ENCODE measurements around the gene SERPINB4.

Gene SERPINB4

GRCh38 chr18:63613420-63613819 is 30.6 kb downstream of the SERPINB4 start:
- H3K27ac ChIP-seq (ENCODE audit: low read depth, low read length), result no peak overlapping the region
- no peak overlapping the region for H3K4me2 ChIP-seq (ENCODE audit: low read depth, low read length, poor library complexity, severe bottlenecking)
- TF ChIP-seq CTCF (IDR thresholded peaks at IDR 0.05; ENCODE audit: insufficient read depth, low read length, poor library complexity, severe bottlenecking), result no peak
- H2AFZ ChIP-seq (ENCODE audit: low read depth, low read length, severe bottlenecking), result no peak overlapping the region
- no peaks in the 10 kb centered on the region for H4K20me1 ChIP-seq (ENCODE audit: low read depth, low read length)
- no peaks in the 10 kb centered on the region for H3F3A ChIP-seq (ENCODE audit: insufficient read depth)
- H3K27me3 ChIP-seq (ENCODE audit: low read length), result no peaks in the 10 kb centered on the region
- H3K79me2 ChIP-seq (ENCODE audit: insufficient read depth, low read length), result no peaks in the 10 kb centered on the region
- no peaks in the 10 kb centered on the region for H3K36me3 ChIP-seq (ENCODE audit: low read length)
- no peak overlapping the region for H3K4me3 ChIP-seq (ENCODE audit: insufficient read depth, low read length, poor library complexity, severe bottlenecking)
- no peaks in the 10 kb centered on the region for H3K9me2 ChIP-seq (replicated peaks; ENCODE audit: insufficient read depth, low read length)
- no peak overlapping the region for H3K9ac ChIP-seq (ENCODE audit: low read length)
- H3K9me3 ChIP-seq (ENCODE audit: insufficient read depth, low read length), result no peaks in the 10 kb centered on the region

GRCh38 chr18:63606526-63606925 is 37.5 kb downstream of the SERPINB4 start:
- Histone ChIP-seq H3K36me3 (ENCODE audit: low read length) (no peaks in the 10 kb centered on the region), H3K27me3 (ENCODE audit: low read length) (no peaks in the 10 kb centered on the region), H3K9me3 (ENCODE audit: insufficient read depth, low read length) (no peaks in the 10 kb centered on the region), H3K9me2 (replicated peaks; ENCODE audit: insufficient read depth, low read length) (no peaks in the 10 kb centered on the region), H3F3A (ENCODE audit: insufficient read depth) (no peaks in the 10 kb centered on the region), H4K20me1 (ENCODE audit: low read depth, low read length) (no peaks in the 10 kb centered on the region), H3K79me2 (ENCODE audit: insufficient read depth, low read length) (no peaks in the 10 kb centered on the region), H2AFZ (ENCODE audit: low read depth, low read length, severe bottlenecking) (no peak overlapping the region), H3K4me3 (ENCODE audit: insufficient read depth, low read length, poor library complexity, severe bottlenecking) (no peak overlapping the region), H3K27ac (ENCODE audit: low read depth, low read length) (no peak overlapping the region), H3K9ac (ENCODE audit: low read length) (no peak overlapping the region), H3K4me2 (ENCODE audit: low read depth, low read length, poor library complexity, severe bottlenecking) (no peak overlapping the region)
- TF ChIP-seq EZH2phosphoT487 (conservative IDR thresholded peaks at IDR 0.05; ENCODE audit: low read length) (no peak), CTCF (IDR thresholded peaks at IDR 0.05; ENCODE audit: insufficient read depth, low read length, poor library complexity, severe bottlenecking) (no peak)

GRCh38 chr18:63604791-63605567 is 39.1 kb downstream of the SERPINB4 start:
- no peaks in the 10 kb centered on the region for H3K9me2 ChIP-seq (replicated peaks; ENCODE audit: insufficient read depth, low read length)
- TF ChIP-seq EZH2phosphoT487 (conservative IDR thresholded peaks at IDR 0.05; ENCODE audit: low read length), result no peak
- no peak overlapping the region for H3K9ac ChIP-seq (ENCODE audit: low read length)
- H4K20me1 ChIP-seq (ENCODE audit: low read depth, low read length), result no peaks in the 10 kb centered on the region
- H3K27me3 ChIP-seq (ENCODE audit: low read length), result no peaks in the 10 kb centered on the region
- no peak overlapping the region for H2AFZ ChIP-seq (ENCODE audit: low read depth, low read length, severe bottlenecking)
- no peak overlapping the region for H3K27ac ChIP-seq (ENCODE audit: low read depth, low read length)
- no peaks in the 10 kb centered on the region for H3K36me3 ChIP-seq (ENCODE audit: low read length)
- no peaks in the 10 kb centered on the region for H3K9me3 ChIP-seq (ENCODE audit: insufficient read depth, low read length)
- no peak overlapping the region for H3K4me3 ChIP-seq (ENCODE audit: insufficient read depth, low read length, poor library complexity, severe bottlenecking)
- no peaks in the 10 kb centered on the region for H3F3A ChIP-seq (ENCODE audit: insufficient read depth)
- H3K4me2 ChIP-seq (ENCODE audit: low read depth, low read length, poor library complexity, severe bottlenecking), result no peak overlapping the region
- H3K79me2 ChIP-seq (ENCODE audit: insufficient read depth, low read length), result no peaks in the 10 kb centered on the region

- Histone ChIP-seq H3K9me2 (replicated peaks; ENCODE audit: insufficient read depth, low read length) (no peaks in the 10 kb centered on the region), H3K27me3 (ENCODE audit: low read length) (no peaks in the 10 kb centered on the region), H2AFZ (ENCODE audit: low read depth, low read length, severe bottlenecking) (no peak overlapping the region), H3K4me2 (ENCODE audit: low read depth, low read length, poor library complexity, severe bottlenecking) (no peak overlapping the region), H4K20me1 (ENCODE audit: low read depth, low read length) (no peaks in the 10 kb centered on the region), H3K36me3 (ENCODE audit: low read length) (no peaks in the 10 kb centered on the region), H3F3A (ENCODE audit: insufficient read depth) (no peaks in the 10 kb centered on the region), H3K79me2 (ENCODE audit: insufficient read depth, low read length) (no peaks in the 10 kb centered on the region), H3K27ac (ENCODE audit: low read depth, low read length) (no peak overlapping the region), H3K9me3 (ENCODE audit: insufficient read depth, low read length) (no peaks in the 10 kb centered on the region), H3K9ac (ENCODE audit: low read length) (no peak overlapping the region), H3K4me3 (ENCODE audit: insufficient read depth, low read length, poor library complexity, severe bottlenecking) (no peak overlapping the region)
- no peak for TF ChIP-seq CTCF (IDR thresholded peaks at IDR 0.05; ENCODE audit: insufficient read depth, low read length, poor library complexity, severe bottlenecking)
- TF ChIP-seq EZH2phosphoT487 (conservative IDR thresholded peaks at IDR 0.05; ENCODE audit: low read length), result no peak
Measured at GRCh38 chr18:63603772-63604171, 40.3 kb downstream of the SERPINB4 start.
